Mucosa of rectum (tissue), 2 donors: ENCODE data around the gene PRF1.
"Not testable (repeated sequence)": the region's sequence is repeated elsewhere in the genome, so short reads cannot be mapped to it uniquely, and the experiment has no call there.

Source experiments
- H3K27ac ChIP-seq, 2 donors: one replicate each; pipeline ENCODE4 v1.7.0; 2013; ENCODE audit warnings: inconsistent platforms in 2 of 2, low read depth in 2 of 2, low read length in 2 of 2
- H3K27me3 ChIP-seq, 2 donors: one replicate each; pipeline ENCODE4 v1.7.0; 2013; ENCODE audit warnings: low read length in 2 of 2; ENCODE audit not compliant: control insufficient read depth in 2 of 2, insufficient read depth in 2 of 2
- H3K36me3 ChIP-seq, 2 donors: one replicate each; pipeline ENCODE4 v1.7.0; 2013; ENCODE audit warnings: low read length in 2 of 2; ENCODE audit not compliant: control insufficient read depth in 2 of 2, insufficient read depth in 2 of 2
- H3K4me1 ChIP-seq, 2 donors: one replicate each; pipeline ENCODE4 v1.7.0; 2013; ENCODE audit warnings: low read length in 2 of 2, mild to moderate bottlenecking in 1 of 2; ENCODE audit not compliant: control insufficient read depth in 2 of 2, insufficient read depth in 2 of 2
- H3K4me3 ChIP-seq, 2 donors: one replicate each; pipeline ENCODE4 v1.7.0; 2013; ENCODE audit warnings: low read length in 2 of 2
- H3K9ac ChIP-seq, 2 donors: one replicate each; pipeline ENCODE4 v1.7.0; 2013; ENCODE audit warnings: low read length in 2 of 2, low read depth in 1 of 2, mild to moderate bottlenecking in 1 of 2
- H3K9me3 ChIP-seq, 2 donors: one replicate each; pipeline ENCODE4 v1.7.0; 2013; ENCODE audit warnings: low read length in 2 of 2; ENCODE audit not compliant: control insufficient read depth in 2 of 2
- donor health status: healthy.
- donor health status: Normal muscosa, but diverticular disease.

Gene PRF1

GRCh38 chr10:70618663-70619062 lies 16.1 kb upstream of the PRF1 start:
- Histone ChIP-seq H3K9me3 (peaks cover 0 to 5% of the 10 kb centered on the region in 2 donors), H3K4me1 (no peaks in the 10 kb centered on the region), H3K36me3 (no peaks in the 10 kb centered on the region), H3K4me3 (no peak overlapping the region), H3K27ac (no peak overlapping the region), H3K9ac (no peak overlapping the region), H3K27me3 (no peaks in the 10 kb centered on the region)

GRCh38 chr10:70617798-70618568 lies 15.4 kb upstream of the PRF1 start:
- no peaks in the 10 kb centered on the region for H3K4me1 ChIP-seq
- no peak overlapping the region for H3K9ac ChIP-seq
- no peak overlapping the region for H3K27ac ChIP-seq
- no peaks in the 10 kb centered on the region for H3K36me3 ChIP-seq
- no peaks in the 10 kb centered on the region for H3K27me3 ChIP-seq
- peaks cover 0 to 5% of the 10 kb centered on the region in 2 donors for H3K9me3 ChIP-seq
- H3K4me3 ChIP-seq, result no peak overlapping the region

DNA sequence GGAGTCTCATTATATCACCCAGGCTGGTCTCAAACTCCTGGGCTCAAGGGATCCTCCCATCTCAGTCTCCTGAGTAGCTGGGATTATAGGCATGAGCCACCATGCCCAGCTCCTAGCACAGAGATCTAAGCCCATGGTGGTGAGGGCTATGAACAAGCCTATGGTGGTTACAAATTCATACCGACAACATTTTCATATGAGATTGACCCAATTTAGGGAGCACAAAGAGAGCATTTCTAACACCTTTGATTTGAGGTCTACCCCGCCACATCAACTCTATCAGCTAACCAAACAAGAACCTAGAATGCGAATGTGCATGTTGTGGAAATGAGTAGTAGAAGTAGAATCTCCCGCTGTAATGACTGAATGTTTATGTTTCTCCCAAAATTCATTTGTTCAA lies 14.2 kb upstream of the PRF1 start:
- peaks cover 0 to 5% of the 10 kb centered on the region in 2 donors for H3K9me3 ChIP-seq
- no peak overlapping the region for H3K27ac ChIP-seq
- no peak overlapping the region for H3K4me3 ChIP-seq
- H3K36me3 ChIP-seq, result no peaks in the 10 kb centered on the region
- H3K4me1 ChIP-seq, result no peaks in the 10 kb centered on the region
- H3K27me3 ChIP-seq, result no peaks in the 10 kb centered on the region
- no peak overlapping the region for H3K9ac ChIP-seq

- H3K4me1 ChIP-seq, result no peaks in the 10 kb centered on the region
- no peak overlapping the region for H3K27ac ChIP-seq
- no peak overlapping the region for H3K4me3 ChIP-seq
- no peak overlapping the region for H3K9ac ChIP-seq
- peaks cover 0 to 5% of the 10 kb centered on the region in 2 donors for H3K9me3 ChIP-seq
- H3K27me3 ChIP-seq, result no peaks in the 10 kb centered on the region
- no peaks in the 10 kb centered on the region for H3K36me3 ChIP-seq
Measured at GRCh38 chr10:70615784-70616522, 13.4 kb upstream of the PRF1 start.

DNA sequence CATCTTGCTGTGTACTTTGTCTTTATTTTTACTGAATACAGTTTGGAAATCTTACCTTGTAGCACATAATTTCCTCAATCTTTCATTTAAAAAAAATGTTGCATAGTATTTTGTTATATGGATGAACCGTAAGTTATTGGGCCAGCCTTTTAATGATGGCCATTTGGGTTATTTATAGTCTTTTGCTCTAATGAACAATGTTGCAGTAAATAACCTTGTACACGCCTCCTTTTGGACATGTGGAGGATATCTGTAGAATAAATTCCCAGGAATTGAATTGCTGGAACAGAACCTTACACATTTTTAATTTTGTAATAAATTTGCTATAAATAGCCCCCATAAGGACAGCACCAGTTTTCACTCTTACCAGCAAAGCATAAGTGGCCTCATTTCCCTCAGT lies 12.7 kb upstream of the PRF1 start:
- Histone ChIP-seq H3K9ac (no peak overlapping the region), H3K4me3 (no peak overlapping the region), H3K36me3 (no peaks in the 10 kb centered on the region), H3K9me3 (peaks cover 0 to 4% of the 10 kb centered on the region in 2 donors), H3K27ac (no peak overlapping the region), H3K27me3 (no peaks in the 10 kb centered on the region), H3K4me1 (no peaks in the 10 kb centered on the region)

DNA sequence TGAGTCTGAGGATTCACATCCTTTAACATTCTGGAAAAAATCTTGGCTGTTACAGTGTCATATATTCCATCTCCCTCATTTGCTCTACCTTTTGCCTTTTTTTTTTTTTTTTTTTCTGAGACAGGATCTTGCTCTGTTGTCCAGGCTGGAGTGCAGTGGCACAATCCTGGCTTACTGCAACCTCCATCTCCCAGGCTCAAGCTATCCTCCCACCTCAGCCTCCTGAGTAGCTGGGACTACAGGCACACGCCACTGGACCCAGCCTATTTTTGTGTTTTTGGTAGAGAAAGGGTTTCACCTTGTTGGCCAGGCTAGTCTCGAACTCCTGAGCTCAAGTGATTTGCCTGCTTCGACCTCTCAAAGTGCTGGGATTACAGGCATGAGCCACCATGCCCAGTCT lies 11.8 kb upstream of the PRF1 start:
- not testable (repeated sequence) for H3K4me1 ChIP-seq, H3K27ac ChIP-seq, H3K4me3 ChIP-seq, H3K9ac ChIP-seq, H3K27me3 ChIP-seq, H3K9me3 ChIP-seq, H3K36me3 ChIP-seq

GRCh38 chr10:70613941-70614340 lies 11.4 kb upstream of the PRF1 start:
- H3K27me3 ChIP-seq, result no peaks in the 10 kb centered on the region
- H3K4me3 ChIP-seq, result no peak overlapping the region
- H3K4me1 ChIP-seq, result no peaks in the 10 kb centered on the region
- H3K36me3 ChIP-seq, result no peaks in the 10 kb centered on the region
- no peak overlapping the region for H3K9ac ChIP-seq
- H3K27ac ChIP-seq, result no peak overlapping the region
- H3K9me3 ChIP-seq, result no peaks in the 10 kb centered on the region

DNA sequence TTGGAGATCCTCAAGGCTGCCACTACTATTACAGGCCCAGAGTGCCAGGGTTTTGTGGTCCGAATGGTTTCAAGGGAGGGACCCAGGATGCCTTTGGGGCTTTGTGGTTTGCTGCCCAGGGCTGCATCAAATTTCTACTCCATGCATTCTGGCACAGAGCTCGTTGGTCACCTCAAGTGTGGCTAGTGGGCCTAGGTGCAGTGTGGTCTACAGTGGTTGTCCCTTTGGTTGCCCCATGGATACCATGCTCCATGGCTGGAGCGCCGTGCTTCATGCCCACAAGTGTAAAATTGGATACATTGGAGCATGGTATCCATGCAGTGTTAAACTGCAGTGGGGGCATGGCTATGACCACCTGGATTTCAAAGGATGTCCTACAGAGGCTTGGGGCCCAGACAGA lies 5.4 kb upstream of the PRF1 start:
- no peaks in the 10 kb centered on the region for H3K9me3 ChIP-seq
- no peaks in the 10 kb centered on the region for H3K36me3 ChIP-seq
- no peaks in the 10 kb centered on the region for H3K4me1 ChIP-seq
- H3K27ac ChIP-seq, result no peak overlapping the region
- H3K4me3 ChIP-seq, result no peak overlapping the region
- H3K27me3 ChIP-seq, result no peaks in the 10 kb centered on the region
- H3K9ac ChIP-seq, result no peak overlapping the region

DNA sequence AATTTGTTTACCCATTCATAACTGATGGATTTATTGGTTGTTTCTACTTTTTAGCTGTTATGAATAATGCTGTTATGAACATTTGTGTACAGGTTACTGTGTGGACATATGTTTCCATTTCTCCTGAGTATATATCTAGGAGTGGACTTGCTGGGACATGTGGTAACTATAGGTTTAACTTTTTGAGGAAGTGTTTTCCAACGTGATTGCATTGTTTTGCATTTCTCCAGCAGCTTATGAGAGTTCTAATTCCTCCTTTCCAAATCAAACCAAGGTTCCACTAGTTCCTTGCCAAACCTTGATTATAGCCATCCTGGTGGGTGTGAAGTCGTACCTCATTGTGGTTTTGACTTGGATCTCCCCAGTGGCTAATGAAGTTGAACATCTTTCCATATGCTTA lies 2.6 kb upstream of the PRF1 start:
- H3K36me3 ChIP-seq, result no peaks in the 10 kb centered on the region
- no peak overlapping the region for H3K9ac ChIP-seq
- H3K9me3 ChIP-seq, result no peaks in the 10 kb centered on the region
- no peaks in the 10 kb centered on the region for H3K4me1 ChIP-seq
- H3K27me3 ChIP-seq, result no peaks in the 10 kb centered on the region
- no peak overlapping the region for H3K27ac ChIP-seq
- H3K4me3 ChIP-seq, result no peak overlapping the region

GRCh38 chr10:70604106-70604505 lies 1.6 kb upstream of the PRF1 start:
- Histone ChIP-seq H3K4me3 (no peak overlapping the region), H3K27me3 (no peaks in the 10 kb centered on the region), H3K9me3 (no peaks in the 10 kb centered on the region), H3K36me3 (no peaks in the 10 kb centered on the region), H3K4me1 (no peaks in the 10 kb centered on the region), H3K27ac (no peak overlapping the region), H3K9ac (no peak overlapping the region)
